Testis (tissue), 5 donors: ENCODE measurements around the gene KARS1. TPM values are rescaled to one million over a fixed set of nuclear protein-coding genes. Genes with fewer than 3 reads are reported as not detected.

ENCODE experiments used
- DNase-seq: peaks from one replicate; pipeline ENCODE4 v3.0.0-alpha.2; 2019
- H3K27ac ChIP-seq, 2 donors: fragments of 200-600 bp; sonication (generic); one replicate each; pipeline ENCODE4 v1.5.1; 2019
- H3K27me3 ChIP-seq: fragments of 200-600 bp; sonication (generic); one replicate; pipeline ENCODE4 v1.5.1; 2019
- H3K36me3 ChIP-seq: fragments of 200-600 bp; sonication (generic); one replicate; pipeline ENCODE4 v1.5.1; 2017; ENCODE audit warnings: low read depth; ENCODE audit errors: missing control alignments
- H3K4me1 ChIP-seq: fragments of 200-600 bp; sonication (generic); one replicate; pipeline ENCODE4 v1.5.1; 2019
- H3K4me3 ChIP-seq, 2 donors: fragments of 200-600 bp; sonication (generic); one replicate each; pipeline ENCODE4 v1.5.1; 2017 to 2019
- H3K9me3 ChIP-seq: fragments of 200-600 bp; sonication (generic); one replicate; pipeline ENCODE4 v1.5.1; 2017
- CTCF ChIP-seq, 3 experiments: fragments of 450-650 bp in 2 of 3; fragments of 200-600 bp in 1 of 3; sonication (generic) in 1 of 3; IDR thresholded peaks; one replicate each; pipeline ENCODE4 v1.5.1; 2016 to 2019; ENCODE audit warnings: antibody characterized with exemption in 3 of 3, mild to moderate bottlenecking in 2 of 3, moderate library complexity in 1 of 3
- POLR2A ChIP-seq: fragments of 450-650 bp; IDR thresholded peaks from one replicate; pipeline ENCODE4 v1.6.1; 2017; ENCODE audit warnings: antibody characterized with exemption, mild to moderate bottlenecking, moderate library complexity
- WGBS, 2 donors: methylation state at CpG; one replicate each; pipeline ENCODE4 v1.1.5; 2018; 5-methylcytosine and 5-hydroxymethylcytosine counted together
- intact Hi-C: fragments of 100-400 bp; cut with DNase I; formaldehyde crosslinking; loops from one replicate; pipeline ENCODE4 v1.15.1; 2023; ENCODE audit warnings: low total_unique reads
- long read RNA-seq, 2 donors: transcript quantifications; one replicate each; lab custom pipeline, GENCODE V29; 2026
- polyA plus RNA-seq: library from polyadenylated mRNA; stranded (reverse); fragments of 350-450 nt; fragmentation: Illumina TruSeq; extraction: RNeasy Lipid Tissue Mini Kit (QIAGEN cat#74804); gene quantifications from one replicate; pipeline ENCODE4 v1.2.3, GENCODE V29; 2014; ENCODE audit warnings: low read depth, low replicate concordance; ENCODE audit not compliant: insufficient read depth
- total RNA-seq, 2 donors: library from RNA; depleted of rRNA; stranded (reverse); fragments of >200 nt; gene quantifications; one replicate each; pipeline ENCODE4 v1.2.3, GENCODE V29; 2016

The KARS1 gene
- total RNA-seq (100 to 1,000 TPM; 137 to 139 TPM), polyA plus RNA-seq (254 TPM)
- long read RNA-seq, donor 1, transcript KARS-201 (14 exons, 2,005 nt): major isoform, 18 of 33 reads
- long read RNA-seq, donor 1, transcript KARS-211 (2 exons, 589 nt): minor isoform, 6 of 33 reads
- long read RNA-seq, donor 1, partial matches to known transcripts: 5 of 33 reads
- long read RNA-seq, donor 1, other reads (novel, unspliced or antisense): 0 of 33 reads
- long read RNA-seq, donor 2, transcript KARS-211 (2 exons, 589 nt): minor isoform, 11 of 27 reads
- long read RNA-seq, donor 2, transcript KARS-201 (14 exons, 2,005 nt): major isoform, 14 of 27 reads
- long read RNA-seq, donor 2, partial matches to known transcripts: 0 of 27 reads
- long read RNA-seq, donor 2, other reads (novel, unspliced or antisense): 0 of 27 reads

DNA sequence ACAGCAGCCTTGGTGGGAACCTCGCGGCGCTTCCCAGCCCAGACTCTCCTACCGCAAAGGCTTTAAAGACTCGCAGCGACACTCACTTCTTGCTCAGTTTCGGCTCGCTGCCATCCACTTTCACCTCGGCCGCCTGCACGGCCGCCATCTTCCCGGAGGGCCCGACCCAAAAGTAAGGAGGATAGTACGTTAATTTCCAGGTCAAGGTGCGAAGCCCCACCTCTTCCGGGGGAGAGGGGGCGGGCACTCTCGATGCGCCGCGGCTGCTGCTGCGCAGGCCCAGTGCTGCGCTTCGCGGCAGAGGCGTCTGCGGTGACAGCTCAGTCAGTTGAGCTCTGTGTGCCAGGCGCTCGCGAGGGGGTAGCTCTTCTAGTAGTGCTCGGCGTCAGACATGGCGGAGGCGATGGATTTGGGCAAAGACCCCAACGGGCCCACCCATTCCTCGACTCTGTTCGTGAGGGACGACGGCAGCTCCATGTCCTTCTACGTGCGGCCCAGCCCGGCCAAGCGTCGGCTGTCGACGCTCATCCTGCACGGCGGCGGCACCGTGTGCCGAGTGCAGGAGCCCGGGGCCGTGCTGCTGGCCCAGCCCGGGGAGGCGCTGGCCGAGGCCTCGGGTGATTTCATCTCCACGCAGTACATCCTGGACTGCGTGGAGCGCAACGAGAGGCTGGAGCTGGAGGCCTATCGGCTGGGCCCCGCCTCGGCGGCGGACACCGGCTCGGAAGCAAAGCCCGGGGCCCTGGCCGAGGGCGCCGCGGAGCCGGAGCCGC, at the start of gene KARS1, which contains the start of gene TERF2IP:
Gene KARS1, minus strand, starts transcription at position 174 of the 773 bp plus-strand sequence. Its CDS starts 26 bp downstream, at position 148.
Gene TERF2IP, plus strand, starts transcription at position 282 of the 773 bp plus-strand sequence. Its CDS starts 110 bp downstream, at position 392.
- peak within 1 kb of the TSS; percentile 98 to 99 for H3K27ac ChIP-seq
- H3K36me3 ChIP-seq: no peaks in the 10 kb centered on the region
- H3K4me3 ChIP-seq: peak within 1 kb of the TSS; percentile 99
- no peak for TF ChIP-seq CTCF (IDR thresholded peaks at IDR 0.05)
- TF ChIP-seq POLR2A: peak; percentile 95
- H3K9me3 ChIP-seq: no peaks in the 10 kb centered on the region
- peak; percentile 97 for DNase-seq
- intact Hi-C loops: loop anchor here (10.0 kb wide), 1 partner anchor 73 kb away; no protein-coding TSS in a partner anchor
- no peaks in the 10 kb centered on the region for H3K27me3 ChIP-seq
- WGBS, 2 donors: 1% methylated on average over 72 of the region's 76 CpGs; no CpG with 5 or more reads in 1 of the 2 donors
- H3K4me1 ChIP-seq: peaks cover 37% of the 10 kb centered on the region

DNA sequence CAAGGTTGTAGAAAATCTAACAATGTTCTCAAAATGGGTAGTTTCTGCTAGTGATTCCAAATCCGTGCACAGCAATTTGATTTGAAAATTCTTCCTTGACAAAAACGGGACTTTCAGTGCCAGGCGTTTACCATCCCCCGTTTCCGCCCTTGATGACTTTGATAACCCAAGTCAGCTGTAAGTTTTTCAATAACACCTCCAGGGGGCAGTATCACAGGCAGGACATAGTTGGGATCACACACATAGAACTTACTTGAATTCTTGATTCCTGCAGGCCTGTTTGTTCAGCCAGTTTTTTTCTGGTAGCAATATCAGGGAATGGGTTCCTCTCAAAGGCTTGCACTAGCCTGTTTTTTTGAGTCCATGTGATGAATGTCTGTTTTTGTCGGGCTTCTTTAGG, 48.2 kb upstream of the KARS1 start:
- DNase-seq: no peak
- intact Hi-C loops: no loop called here
- 78 to 89% methylated on average over 6 of the region's 6 CpGs for WGBS, 2 donors
- Histone ChIP-seq H3K27ac (no peak overlapping the region), H3K27me3 (no peaks in the 10 kb centered on the region), H3K36me3 (no peaks in the 10 kb centered on the region), H3K9me3 (no peaks in the 10 kb centered on the region), H3K4me1 (no peaks in the 10 kb centered on the region), H3K4me3 (no peak overlapping the region)
- TF ChIP-seq CTCF (IDR thresholded peaks at IDR 0.05): peak in 1 of 3 experiments; percentile 10
- TF ChIP-seq POLR2A: no peak

DNA sequence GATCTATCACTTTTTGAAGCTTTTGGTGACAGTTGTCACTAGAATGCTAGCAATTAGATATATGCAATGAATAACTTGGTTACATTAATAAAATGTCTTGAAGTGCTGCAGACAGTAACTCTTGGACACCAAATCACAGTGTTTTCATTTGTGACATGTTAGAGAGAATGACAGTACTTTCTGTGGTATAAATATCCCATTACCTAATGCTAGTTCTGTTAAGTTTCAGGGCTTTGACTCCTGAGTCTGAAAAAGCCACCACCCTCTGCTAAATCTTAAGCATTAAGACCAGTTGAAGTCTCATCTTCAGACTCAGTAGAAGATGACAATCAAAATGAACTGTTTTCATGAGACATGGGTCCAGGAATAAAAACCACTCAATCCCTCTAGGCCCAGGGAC, 39.9 kb upstream of the KARS1 start:
- Histone ChIP-seq H3K9me3 (no peaks in the 10 kb centered on the region), H3K36me3 (no peaks in the 10 kb centered on the region), H3K4me3 (no peak overlapping the region), H3K4me1 (no peaks in the 10 kb centered on the region), H3K27ac (no peak overlapping the region), H3K27me3 (no peaks in the 10 kb centered on the region)
- DNase-seq: no peak
- intact Hi-C loops: no loop called here
- TF ChIP-seq POLR2A (no peak), CTCF (IDR thresholded peaks at IDR 0.05) (no peak)

DNA sequence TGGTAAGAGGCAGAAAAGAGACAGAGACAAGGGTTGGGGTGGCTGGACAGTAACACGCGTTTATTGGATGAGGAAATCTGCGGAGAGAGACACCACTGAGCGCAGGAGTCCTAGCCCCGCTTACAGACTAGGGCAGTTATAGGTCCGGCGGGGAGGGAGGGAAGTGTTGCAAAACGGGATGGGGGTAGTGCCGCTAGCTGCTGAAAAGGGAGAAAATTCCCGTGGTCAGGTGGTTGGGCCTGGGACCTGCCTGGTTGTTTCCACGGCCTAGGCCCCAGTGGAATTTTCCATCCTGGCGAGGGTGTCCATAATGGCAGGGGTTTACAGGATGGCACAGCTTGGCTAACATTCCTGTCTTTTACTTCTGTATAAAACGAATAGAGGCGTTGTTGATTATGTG, 34.8 kb upstream of the KARS1 start:
- intact Hi-C loops: no loop called here
- no peak overlapping the region for H3K4me3 ChIP-seq
- no peaks in the 10 kb centered on the region for H3K36me3 ChIP-seq
- no peaks in the 10 kb centered on the region for H3K27me3 ChIP-seq
- H3K27ac ChIP-seq: no peak overlapping the region
- 78 to 81% methylated on average over 14 of the region's 14 CpGs for WGBS, 2 donors
- H3K9me3 ChIP-seq: no peaks in the 10 kb centered on the region
- TF ChIP-seq POLR2A: no peak
- TF ChIP-seq CTCF (IDR thresholded peaks at IDR 0.05): no peak
- DNase-seq: no peak
- H3K4me1 ChIP-seq: no peaks in the 10 kb centered on the region
